ENCODE measurements around the gene ARHGAP15.

ARHGAP15 gene

DNA sequence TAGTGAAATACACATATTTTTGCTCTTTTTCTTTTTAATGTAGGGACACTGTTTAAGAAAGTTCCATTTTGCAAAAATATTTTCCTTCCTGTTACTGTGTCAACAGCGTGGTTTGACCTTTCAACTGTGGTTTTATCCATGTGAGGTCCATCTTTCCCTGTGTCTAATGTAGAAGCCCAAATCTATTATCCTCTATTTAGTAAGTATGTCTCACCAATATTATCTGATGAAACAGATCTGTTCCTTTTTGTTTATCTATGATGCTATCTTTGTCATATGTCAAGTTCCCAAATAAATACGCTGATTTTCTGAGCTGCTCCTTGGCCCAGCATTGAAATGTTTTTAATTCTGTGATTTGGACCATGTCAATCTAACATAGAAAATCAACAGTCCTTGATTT, 3.5 kb upstream of the ARHGAP15 start:
- H3K27me3 Mint-ChIP-seq (ENCODE audit: low read depth) = no peaks in the 10 kb centered on the region
- DNase-seq (ENCODE audit: low spot score) = no peak
- peak overlapping the region; percentile 62 for H3K27ac Mint-ChIP-seq
- peaks cover 6% of the 10 kb centered on the region for H3K36me3 Mint-ChIP-seq (ENCODE audit: low read depth)
- H3K4me1 Mint-ChIP-seq (ENCODE audit: low read depth) = peaks cover 15% of the 10 kb centered on the region
- H3K9me3 Mint-ChIP-seq = no peaks in the 10 kb centered on the region
- peak overlapping the region; percentile 50 for H3K4me3 Mint-ChIP-seq

DNA sequence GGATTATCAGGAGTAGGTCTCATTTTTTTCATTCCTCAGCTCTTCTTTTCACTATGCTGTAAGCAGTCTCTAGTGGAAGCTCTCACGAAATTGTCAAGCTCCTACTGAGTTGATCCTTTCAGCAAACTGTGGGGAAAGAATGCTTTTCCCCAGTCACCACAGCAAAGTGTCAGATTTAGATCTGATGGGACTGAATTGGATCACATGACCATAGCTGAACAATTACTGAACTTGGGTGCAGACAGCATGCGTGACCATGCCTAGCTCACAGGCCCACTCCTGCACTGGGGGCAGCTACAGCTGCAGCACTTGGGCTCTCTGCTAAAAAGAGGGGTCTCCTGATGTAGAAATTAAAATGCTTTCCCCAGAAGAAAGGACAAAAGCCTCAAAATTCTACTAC, 3.1 kb downstream of the ARHGAP15 start:
- DNase-seq (ENCODE audit: low spot score) = peak; percentile 21
- peaks cover 55% of the 10 kb centered on the region for H3K4me1 Mint-ChIP-seq (ENCODE audit: low read depth)
- H3K9me3 Mint-ChIP-seq = peaks cover 3% of the 10 kb centered on the region
- H3K27me3 Mint-ChIP-seq (ENCODE audit: low read depth) = no peaks in the 10 kb centered on the region
- H3K4me3 Mint-ChIP-seq = peak overlapping the region; percentile 93
- H3K36me3 Mint-ChIP-seq (ENCODE audit: low read depth) = peaks cover 52% of the 10 kb centered on the region
- H3K27ac Mint-ChIP-seq = peak overlapping the region; percentile 56

DNA sequence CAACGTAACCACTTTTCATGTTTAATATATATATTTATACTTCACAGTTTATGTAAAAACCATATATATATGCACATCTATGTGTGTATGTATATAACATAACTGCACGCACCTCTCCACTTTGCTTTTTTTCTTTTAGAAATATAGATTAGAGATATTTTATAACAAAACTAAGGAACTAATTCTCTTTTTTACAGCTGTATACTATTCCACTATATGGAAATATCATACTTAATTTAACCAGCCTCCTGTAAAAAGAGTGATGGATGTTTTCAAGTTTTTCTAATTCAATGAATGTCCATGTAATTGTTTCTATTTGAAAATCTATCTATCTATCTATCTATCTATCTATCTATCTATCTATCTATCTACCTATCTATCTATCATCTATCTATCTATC, 4.6 kb downstream of the ARHGAP15 start:
- H3K4me1 Mint-ChIP-seq (ENCODE audit: low read depth) = peaks cover 60% of the 10 kb centered on the region
- H3K4me3 Mint-ChIP-seq = peak overlapping the region; percentile 49
- H3K9me3 Mint-ChIP-seq = peaks cover 3% of the 10 kb centered on the region
- H3K36me3 Mint-ChIP-seq (ENCODE audit: low read depth) = peaks cover 55% of the 10 kb centered on the region
- H3K27me3 Mint-ChIP-seq (ENCODE audit: low read depth) = no peaks in the 10 kb centered on the region
- no peak for DNase-seq (ENCODE audit: low spot score)
- H3K27ac Mint-ChIP-seq = no peak overlapping the region

DNA sequence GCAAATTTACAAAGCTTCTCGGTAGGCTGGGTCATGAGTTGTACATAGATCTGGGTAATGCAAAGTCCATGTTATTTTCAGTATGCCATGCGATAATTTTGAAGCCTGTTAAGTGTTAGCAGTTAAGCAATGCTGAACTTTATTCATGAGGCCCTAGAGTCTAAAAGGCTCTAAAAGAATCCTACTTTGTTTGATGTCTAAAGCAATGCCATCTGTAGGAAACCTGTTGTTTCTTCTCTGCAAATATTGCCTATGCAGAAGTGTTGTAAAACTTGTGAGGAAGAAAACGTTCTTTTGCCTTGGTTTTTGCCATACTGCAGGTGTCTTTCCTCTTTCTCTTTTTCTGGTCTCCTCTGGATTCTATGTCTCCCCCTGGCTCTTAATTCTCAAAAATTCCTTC, 9.1 kb downstream of the ARHGAP15 start:
- no peak overlapping the region for H3K27ac Mint-ChIP-seq
- no peak for DNase-seq (ENCODE audit: low spot score)
- peaks cover 84% of the 10 kb centered on the region for H3K4me1 Mint-ChIP-seq (ENCODE audit: low read depth)
- peak overlapping the region; percentile 18 for H3K4me3 Mint-ChIP-seq
- peaks cover 3% of the 10 kb centered on the region for H3K9me3 Mint-ChIP-seq
- no peaks in the 10 kb centered on the region for H3K27me3 Mint-ChIP-seq (ENCODE audit: low read depth)
- peaks cover 57% of the 10 kb centered on the region for H3K36me3 Mint-ChIP-seq (ENCODE audit: low read depth)

DNA sequence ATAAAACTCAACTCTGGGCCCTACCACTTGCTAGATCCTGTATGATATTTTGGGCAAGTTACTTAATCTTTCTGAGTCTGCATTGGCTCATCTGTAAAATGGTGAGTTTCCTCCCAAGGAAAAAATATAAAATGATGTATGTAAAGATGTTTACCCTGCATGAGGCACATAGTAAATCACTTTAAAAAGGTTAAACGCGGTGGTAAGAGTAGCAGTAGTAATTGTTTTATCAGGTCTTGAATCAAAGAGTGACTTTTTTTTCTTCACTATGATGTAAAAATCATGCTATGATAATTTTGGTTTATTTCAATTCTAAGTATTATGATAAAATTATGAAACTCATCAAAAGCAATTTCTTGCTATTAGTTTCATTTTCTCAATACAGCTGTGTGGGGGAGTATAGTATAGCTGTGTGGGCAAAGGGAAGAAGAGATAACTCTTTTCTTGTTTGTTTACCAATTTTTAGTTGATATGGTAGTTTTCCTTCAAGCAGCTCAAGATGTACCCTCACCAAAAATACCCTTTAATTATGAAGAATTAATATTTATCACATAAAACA, 10.7 kb downstream of the ARHGAP15 start:
- H3K27me3 Mint-ChIP-seq (ENCODE audit: low read depth) = no peaks in the 10 kb centered on the region
- peaks cover 84% of the 10 kb centered on the region for H3K4me1 Mint-ChIP-seq (ENCODE audit: low read depth)
- no peaks in the 10 kb centered on the region for H3K9me3 Mint-ChIP-seq
- H3K36me3 Mint-ChIP-seq (ENCODE audit: low read depth) = peaks cover 60% of the 10 kb centered on the region
- no peak for DNase-seq (ENCODE audit: low spot score)
- peak overlapping the region; percentile 47 for H3K27ac Mint-ChIP-seq
- H3K4me3 Mint-ChIP-seq = peak overlapping the region; percentile 73

DNA sequence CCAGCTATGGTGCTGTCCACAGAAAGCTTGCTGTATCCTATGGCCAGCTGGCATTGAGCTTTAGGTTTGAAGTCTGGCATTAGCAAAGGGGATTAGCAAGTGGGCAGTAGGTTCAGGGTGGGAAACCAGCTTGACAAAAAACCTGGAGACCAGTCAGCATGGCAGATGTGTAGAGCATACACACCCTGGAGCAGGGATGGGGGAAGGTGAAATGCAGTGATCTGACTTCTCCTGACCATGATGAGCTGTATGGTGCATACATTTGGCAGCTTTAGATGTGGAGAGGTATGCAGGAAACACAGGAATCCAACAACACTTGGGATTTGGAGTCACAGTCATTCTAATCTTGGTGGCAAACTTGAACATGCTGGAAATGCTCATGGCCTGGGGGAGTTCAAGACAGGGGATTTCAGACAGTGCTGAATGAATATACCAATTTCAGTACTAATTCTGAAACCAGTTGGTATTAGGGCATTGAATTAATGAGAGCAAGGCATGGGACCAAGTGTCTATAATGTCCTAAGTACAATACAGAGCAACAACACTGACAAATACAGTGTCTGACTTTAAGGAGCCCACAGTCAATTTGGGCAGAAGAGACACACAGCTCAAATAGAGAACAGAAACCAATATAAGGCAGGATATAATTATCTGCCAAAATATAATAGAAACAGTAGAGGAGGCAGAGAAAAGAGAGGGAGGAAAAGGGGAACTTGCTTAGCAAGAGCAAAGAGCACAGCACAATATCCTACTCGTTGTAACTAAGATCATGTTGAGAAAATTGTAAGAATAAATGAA, 11.8 kb downstream of the ARHGAP15 start:
- peaks cover 81% of the 10 kb centered on the region for H3K4me1 Mint-ChIP-seq (ENCODE audit: low read depth)
- H3K27me3 Mint-ChIP-seq (ENCODE audit: low read depth) = no peaks in the 10 kb centered on the region
- DNase-seq (ENCODE audit: low spot score) = no peak
- peak overlapping the region; percentile 19 for H3K4me3 Mint-ChIP-seq
- H3K9me3 Mint-ChIP-seq = no peaks in the 10 kb centered on the region
- H3K36me3 Mint-ChIP-seq (ENCODE audit: low read depth) = peaks cover 58% of the 10 kb centered on the region
- H3K27ac Mint-ChIP-seq = peak overlapping the region; percentile 11

DNA sequence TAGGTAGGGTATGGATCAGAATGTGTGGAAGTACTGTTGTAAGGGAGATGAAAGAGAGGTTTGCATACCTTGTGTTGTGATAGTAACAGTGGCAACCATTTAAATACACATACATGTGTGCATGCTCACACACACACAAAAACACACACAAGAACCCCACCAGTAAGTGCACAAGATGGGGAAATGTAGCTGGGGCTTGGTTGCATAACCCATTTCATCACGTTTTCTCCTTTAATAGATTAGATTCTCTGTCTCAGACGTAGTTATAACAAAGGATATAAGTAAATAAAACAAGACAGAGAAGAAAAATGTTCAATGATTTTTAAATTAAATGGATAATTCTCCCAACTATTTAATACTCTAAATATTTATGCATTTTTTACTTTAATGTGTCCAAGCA, 13.4 kb downstream of the ARHGAP15 start:
- H3K27ac Mint-ChIP-seq = no peak overlapping the region
- no peaks in the 10 kb centered on the region for H3K27me3 Mint-ChIP-seq (ENCODE audit: low read depth)
- peaks cover 52% of the 10 kb centered on the region for H3K36me3 Mint-ChIP-seq (ENCODE audit: low read depth)
- DNase-seq (ENCODE audit: low spot score) = no peak
- no peak overlapping the region for H3K4me3 Mint-ChIP-seq
- peaks cover 80% of the 10 kb centered on the region for H3K4me1 Mint-ChIP-seq (ENCODE audit: low read depth)
- no peaks in the 10 kb centered on the region for H3K9me3 Mint-ChIP-seq

DNA sequence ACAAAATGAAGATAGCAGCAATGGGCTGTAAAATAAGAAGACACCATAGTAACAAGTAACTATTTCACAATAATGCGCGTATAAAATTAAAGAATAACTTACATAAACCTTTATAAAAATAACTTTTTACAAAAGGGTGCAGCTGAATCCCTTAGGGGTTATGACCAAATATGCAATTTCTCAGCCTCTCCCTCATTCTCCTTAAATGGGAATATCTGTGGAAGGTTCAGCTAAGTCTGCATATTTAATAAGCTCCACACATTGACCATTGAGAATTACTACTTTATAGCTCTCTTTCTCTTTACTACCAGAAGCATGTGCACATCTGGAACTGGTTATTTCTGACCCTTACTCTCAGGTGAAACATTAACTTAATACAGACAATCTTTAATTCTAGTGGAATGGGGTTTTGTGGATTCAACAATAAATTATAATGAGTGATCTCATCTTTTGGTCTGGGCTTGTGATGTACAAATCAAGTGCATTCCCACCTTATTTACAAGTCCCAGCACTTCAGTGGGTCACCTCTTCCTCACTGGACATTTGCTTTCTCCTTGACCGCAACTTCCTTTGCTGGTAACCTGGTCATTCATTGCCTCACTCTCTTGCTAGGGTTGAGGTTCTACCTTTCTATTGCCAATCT, 15.7 kb downstream of the ARHGAP15 start:
- H3K27me3 Mint-ChIP-seq (ENCODE audit: low read depth) = no peaks in the 10 kb centered on the region
- H3K36me3 Mint-ChIP-seq (ENCODE audit: low read depth) = peaks cover 48% of the 10 kb centered on the region
- no peak overlapping the region for H3K4me3 Mint-ChIP-seq
- H3K9me3 Mint-ChIP-seq = no peaks in the 10 kb centered on the region
- no peak for DNase-seq (ENCODE audit: low spot score)
- H3K4me1 Mint-ChIP-seq (ENCODE audit: low read depth) = peaks cover 76% of the 10 kb centered on the region
- H3K27ac Mint-ChIP-seq = no peak overlapping the region

DNA sequence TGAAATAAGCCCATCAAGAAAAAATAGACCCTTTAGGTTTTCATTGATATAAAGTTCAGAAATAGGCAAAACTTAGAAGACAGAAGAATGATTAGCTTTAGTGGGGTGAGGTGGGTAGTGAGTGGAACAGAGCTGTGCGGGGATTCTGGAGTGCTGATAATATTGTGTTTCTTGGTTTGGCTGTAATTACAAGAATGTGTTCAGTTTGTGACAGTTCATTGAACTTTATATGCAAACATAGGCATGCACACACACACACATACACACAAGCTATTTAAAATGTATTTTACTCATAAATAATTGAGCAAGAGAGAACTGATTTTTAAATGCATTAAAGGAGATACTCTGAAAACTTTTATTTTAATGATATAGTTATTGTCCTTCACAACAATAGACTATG, 17.1 kb downstream of the ARHGAP15 start:
- DNase-seq (ENCODE audit: low spot score) = no peak
- Mint-ChIP-seq H3K4me1 (ENCODE audit: low read depth) (peaks cover 73% of the 10 kb centered on the region), H3K4me3 (peak overlapping the region; percentile 11), H3K27ac (no peak overlapping the region), H3K9me3 (no peaks in the 10 kb centered on the region), H3K27me3 (ENCODE audit: low read depth) (no peaks in the 10 kb centered on the region), H3K36me3 (ENCODE audit: low read depth) (peaks cover 43% of the 10 kb centered on the region)

DNA sequence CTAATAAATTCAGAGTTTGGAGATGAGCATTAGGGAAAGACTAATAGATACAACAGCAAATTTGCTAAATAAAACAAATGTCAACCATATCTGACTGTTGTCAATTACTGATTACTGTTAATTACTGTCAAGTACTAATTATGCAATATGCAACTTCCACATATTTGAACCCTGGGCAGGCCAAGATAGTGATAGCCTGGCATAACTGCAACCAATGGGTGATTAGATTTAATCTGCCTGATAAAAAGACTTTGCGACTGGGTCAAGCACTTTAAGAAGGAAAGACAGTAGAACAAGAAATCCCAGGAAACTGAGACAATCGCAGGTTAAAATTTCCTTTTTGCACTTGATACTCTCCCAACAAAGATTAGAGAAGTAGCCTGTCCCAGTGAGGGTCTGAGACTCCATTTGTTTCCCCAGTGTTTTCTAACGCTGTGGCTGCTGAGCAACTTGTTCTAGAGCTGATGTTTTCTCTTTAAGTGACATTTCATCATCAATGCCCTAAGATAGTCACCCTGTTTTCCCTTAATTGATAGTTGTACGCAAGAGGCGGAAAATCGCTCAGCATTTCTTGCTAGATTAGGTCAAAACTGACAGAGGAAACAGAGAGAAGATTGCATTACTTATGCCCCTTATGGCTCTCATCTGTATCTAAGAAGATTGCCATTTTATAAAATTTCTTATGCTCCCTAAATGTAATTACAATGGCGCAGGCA, 17.8 kb downstream of the ARHGAP15 start:
- DNase-seq (ENCODE audit: low spot score) = no peak
- peaks cover 43% of the 10 kb centered on the region for H3K36me3 Mint-ChIP-seq (ENCODE audit: low read depth)
- no peaks in the 10 kb centered on the region for H3K27me3 Mint-ChIP-seq (ENCODE audit: low read depth)
- H3K4me3 Mint-ChIP-seq = no peak overlapping the region
- H3K9me3 Mint-ChIP-seq = no peaks in the 10 kb centered on the region
- H3K4me1 Mint-ChIP-seq (ENCODE audit: low read depth) = peaks cover 73% of the 10 kb centered on the region
- no peak overlapping the region for H3K27ac Mint-ChIP-seq

DNA sequence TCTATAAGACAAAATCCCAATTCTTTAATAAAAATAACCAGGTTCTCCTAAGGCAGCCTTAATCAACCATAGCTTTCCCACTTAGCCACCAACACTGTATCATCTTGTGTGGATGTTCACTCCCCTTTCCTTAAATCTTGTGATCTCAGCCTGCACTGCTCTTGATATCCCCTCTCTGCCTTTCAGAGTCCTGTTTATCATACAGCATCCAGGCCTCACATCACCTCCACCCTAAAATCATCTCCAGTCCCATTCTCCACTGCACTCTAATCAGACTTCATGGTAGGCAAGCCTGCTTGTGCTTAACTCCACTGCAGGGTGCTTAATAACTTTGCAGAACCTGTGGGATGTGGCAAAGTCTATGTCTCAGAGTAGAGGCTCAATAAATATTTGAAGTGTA, 18.8 kb downstream of the ARHGAP15 start:
- no peak for DNase-seq (ENCODE audit: low spot score)
- H3K36me3 Mint-ChIP-seq (ENCODE audit: low read depth) = peaks cover 49% of the 10 kb centered on the region
- H3K4me3 Mint-ChIP-seq = no peak overlapping the region
- peaks cover 75% of the 10 kb centered on the region for H3K4me1 Mint-ChIP-seq (ENCODE audit: low read depth)
- H3K9me3 Mint-ChIP-seq = no peaks in the 10 kb centered on the region
- no peaks in the 10 kb centered on the region for H3K27me3 Mint-ChIP-seq (ENCODE audit: low read depth)
- H3K27ac Mint-ChIP-seq = peak overlapping the region; percentile 29

DNA sequence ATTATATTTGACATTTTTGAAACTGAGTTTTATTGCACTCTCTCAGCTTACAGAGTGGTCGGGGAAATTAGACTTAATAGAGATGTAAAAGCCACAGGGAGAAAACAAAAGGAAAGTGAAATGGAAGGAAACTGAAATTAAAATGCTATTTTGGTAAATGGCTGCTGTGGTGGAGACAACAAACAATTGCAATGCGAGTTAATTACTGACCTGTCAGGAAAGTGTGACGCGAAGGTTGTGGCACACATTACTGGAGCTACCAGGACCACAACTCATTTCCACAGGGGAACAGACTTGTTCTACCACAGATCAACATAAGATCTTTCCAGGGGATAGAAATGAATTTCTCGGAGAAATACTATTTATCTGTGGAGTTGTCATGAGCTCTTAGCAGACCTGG, 19.5 kb downstream of the ARHGAP15 start:
- Mint-ChIP-seq H3K9me3 (no peaks in the 10 kb centered on the region), H3K4me1 (ENCODE audit: low read depth) (peaks cover 74% of the 10 kb centered on the region), H3K4me3 (peak overlapping the region; percentile 19), H3K36me3 (ENCODE audit: low read depth) (peaks cover 44% of the 10 kb centered on the region), H3K27me3 (ENCODE audit: low read depth) (no peaks in the 10 kb centered on the region), H3K27ac (peak overlapping the region; percentile 17)
- DNase-seq (ENCODE audit: low spot score) = no peak

DNA sequence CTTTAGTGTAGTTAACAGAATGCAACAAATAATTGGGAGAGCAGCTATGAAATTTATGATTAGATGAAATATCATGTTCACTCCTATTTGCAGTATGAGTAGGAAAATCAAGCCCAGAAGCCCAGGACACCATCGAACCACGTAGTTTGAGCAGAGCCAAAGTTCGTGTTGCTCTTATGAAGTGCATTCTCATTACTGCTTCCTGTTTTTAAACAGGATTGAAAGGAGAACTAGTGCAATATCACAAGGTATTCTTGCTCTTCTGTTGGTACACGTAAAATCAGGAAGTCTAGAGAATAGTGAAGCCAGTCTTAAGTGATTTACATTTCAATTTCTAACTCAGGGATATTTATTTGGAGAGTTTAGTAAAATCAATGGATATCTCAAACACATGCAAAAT, 21.1 kb downstream of the ARHGAP15 start:
- peaks cover 71% of the 10 kb centered on the region for H3K4me1 Mint-ChIP-seq (ENCODE audit: low read depth)
- H3K27ac Mint-ChIP-seq = peak overlapping the region; percentile 34
- no peaks in the 10 kb centered on the region for H3K9me3 Mint-ChIP-seq
- no peaks in the 10 kb centered on the region for H3K27me3 Mint-ChIP-seq (ENCODE audit: low read depth)
- no peak for DNase-seq (ENCODE audit: low spot score)
- H3K36me3 Mint-ChIP-seq (ENCODE audit: low read depth) = peaks cover 41% of the 10 kb centered on the region
- H3K4me3 Mint-ChIP-seq = peak overlapping the region; percentile 19
